Ovary (tissue), 3 donors: Measurements from ENCODE around the gene SND1.

ENCODE experiments used
- POLR2A ChIP-seq: fragments of 450-650 bp; IDR thresholded peaks from one replicate; pipeline ENCODE4 v1.6.1; 2017; ENCODE audit warnings: antibody characterized with exemption, mild to moderate bottlenecking, moderate library complexity
- TF ChIP-seq, protein P1 (sequence below), 3 donors: fragments of 450-650 bp in 2 of 3; fragments of 200-600 bp in 1 of 3; IDR thresholded peaks; one replicate each; pipeline versions ENCODE4 v1.5.1 to v1.8.0; 2016 to 2022; ENCODE audit warnings: antibody characterized with exemption in 3 of 3, mild to moderate bottlenecking in 1 of 3
- donor health status: DM: no; HTN: no; CAD: no.

DNA sequence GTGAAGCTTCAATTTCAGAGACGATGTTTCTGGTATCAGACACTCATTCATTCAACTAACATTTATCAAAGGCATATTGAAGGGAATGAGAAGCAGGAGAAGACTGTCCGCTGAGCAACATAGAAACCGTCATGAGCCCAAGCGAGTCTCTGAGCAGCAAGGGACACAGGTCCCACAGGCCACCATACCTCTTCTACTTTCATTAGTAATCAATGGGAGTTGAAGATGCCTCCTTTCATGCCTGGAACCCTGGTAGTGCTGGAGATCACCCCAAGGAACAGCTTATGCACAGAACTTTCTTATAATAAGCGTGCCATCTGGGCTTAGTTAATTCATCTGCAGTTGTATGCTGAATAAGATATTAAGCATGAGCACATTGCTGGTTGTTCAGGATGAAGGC, 35.3 kb upstream of the SND1 start:
- TF ChIP-seq, protein P1, sequence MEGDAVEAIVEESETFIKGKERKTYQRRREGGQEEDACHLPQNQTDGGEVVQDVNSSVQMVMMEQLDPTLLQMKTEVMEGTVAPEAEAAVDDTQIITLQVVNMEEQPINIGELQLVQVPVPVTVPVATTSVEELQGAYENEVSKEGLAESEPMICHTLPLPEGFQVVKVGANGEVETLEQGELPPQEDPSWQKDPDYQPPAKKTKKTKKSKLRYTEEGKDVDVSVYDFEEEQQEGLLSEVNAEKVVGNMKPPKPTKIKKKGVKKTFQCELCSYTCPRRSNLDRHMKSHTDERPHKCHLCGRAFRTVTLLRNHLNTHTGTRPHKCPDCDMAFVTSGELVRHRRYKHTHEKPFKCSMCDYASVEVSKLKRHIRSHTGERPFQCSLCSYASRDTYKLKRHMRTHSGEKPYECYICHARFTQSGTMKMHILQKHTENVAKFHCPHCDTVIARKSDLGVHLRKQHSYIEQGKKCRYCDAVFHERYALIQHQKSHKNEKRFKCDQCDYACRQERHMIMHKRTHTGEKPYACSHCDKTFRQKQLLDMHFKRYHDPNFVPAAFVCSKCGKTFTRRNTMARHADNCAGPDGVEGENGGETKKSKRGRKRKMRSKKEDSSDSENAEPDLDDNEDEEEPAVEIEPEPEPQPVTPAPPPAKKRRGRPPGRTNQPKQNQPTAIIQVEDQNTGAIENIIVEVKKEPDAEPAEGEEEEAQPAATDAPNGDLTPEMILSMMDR (IDR thresholded peaks at IDR 0.05): no peak
- TF ChIP-seq POLR2A: no peak
